HG02981 (cell line): ENCODE results near the gene CDC34.

ENCODE experiments used
- ATAC-seq: cut with Tn5 transposase; IDR thresholded peaks from one replicate; pipeline ENCODE4 v1.9.1; 2021; ENCODE audit warnings: mild to moderate bottlenecking, moderate library complexity; ENCODE audit not compliant: unreplicated experiment

Gene CDC34

GRCh38 chr19:531753-532560 lies at the start of gene CDC34:
CDC34 (plus strand) TSS chr19:531760; CDS start chr19:531932, 172 bp downstream.
- ATAC-seq = peak; percentile 22

- ATAC-seq = no peak
Observed at GRCh38 chr19:482186-483041, 49.1 kb upstream of the CDC34 start.

GRCh38 chr19:483332-484072 lies 48.1 kb upstream of the CDC34 start:
- no peak for ATAC-seq

- ATAC-seq = no peak
Observed at GRCh38 chr19:484494-484893, 47.1 kb upstream of the CDC34 start.

GRCh38 chr19:485077-485476 lies 46.5 kb upstream of the CDC34 start:
- no peak for ATAC-seq

- no peak for ATAC-seq
Observed at GRCh38 chr19:485583-486236, 45.9 kb upstream of the CDC34 start.

- peak; percentile 64 for ATAC-seq
Observed at GRCh38 chr19:488505-489417, 42.8 kb upstream of the CDC34 start.

GRCh38 chr19:489418-490196 lies 42.0 kb upstream of the CDC34 start:
- ATAC-seq = no peak

- ATAC-seq = no peak
Observed at GRCh38 chr19:491146-491741, 40.3 kb upstream of the CDC34 start.

- ATAC-seq = no peak
Observed at GRCh38 chr19:492091-492531, 39.4 kb upstream of the CDC34 start.

GRCh38 chr19:493391-494170 lies 38.0 kb upstream of the CDC34 start:
- ATAC-seq = no peak

- ATAC-seq = no peak
Observed at GRCh38 chr19:494171-495080, 37.1 kb upstream of the CDC34 start.

GRCh38 chr19:495081-495401 lies 36.5 kb upstream of the CDC34 start:
- no peak for ATAC-seq

GRCh38 chr19:495402-496111 lies 36.0 kb upstream of the CDC34 start:
- no peak for ATAC-seq

- ATAC-seq = no peak
Observed at GRCh38 chr19:496112-496665, 35.4 kb upstream of the CDC34 start, which contains the start of gene MADCAM1. MADCAM1 (plus strand) TSS chr19:496486; CDS start chr19:496500, 14 bp downstream.

GRCh38 chr19:496986-497385 lies 34.6 kb upstream of the CDC34 start:
- no peak for ATAC-seq
